ENCODE measurements around the gene AASDHPPT.

DNA sequence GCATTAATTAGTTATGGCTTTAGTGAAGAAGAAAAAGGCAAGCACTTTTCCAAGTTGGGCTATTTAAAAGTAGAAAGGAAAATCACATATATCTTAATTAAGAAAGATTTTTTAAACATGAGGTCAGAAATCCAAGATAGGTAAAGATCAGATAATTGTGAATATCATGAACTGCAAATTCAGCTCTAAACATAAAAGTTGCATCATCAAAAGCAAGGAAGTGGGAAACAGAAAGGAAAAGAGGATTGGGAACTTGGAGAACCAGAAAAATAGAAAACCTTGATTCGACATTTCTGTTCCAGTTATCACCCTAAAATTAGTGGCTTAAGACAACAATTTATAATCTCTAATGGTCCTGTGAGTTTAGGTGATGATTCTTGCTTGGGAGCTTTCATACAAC lies 17.8 kb upstream of the AASDHPPT start:
- TF ChIP-seq, protein P1, sequence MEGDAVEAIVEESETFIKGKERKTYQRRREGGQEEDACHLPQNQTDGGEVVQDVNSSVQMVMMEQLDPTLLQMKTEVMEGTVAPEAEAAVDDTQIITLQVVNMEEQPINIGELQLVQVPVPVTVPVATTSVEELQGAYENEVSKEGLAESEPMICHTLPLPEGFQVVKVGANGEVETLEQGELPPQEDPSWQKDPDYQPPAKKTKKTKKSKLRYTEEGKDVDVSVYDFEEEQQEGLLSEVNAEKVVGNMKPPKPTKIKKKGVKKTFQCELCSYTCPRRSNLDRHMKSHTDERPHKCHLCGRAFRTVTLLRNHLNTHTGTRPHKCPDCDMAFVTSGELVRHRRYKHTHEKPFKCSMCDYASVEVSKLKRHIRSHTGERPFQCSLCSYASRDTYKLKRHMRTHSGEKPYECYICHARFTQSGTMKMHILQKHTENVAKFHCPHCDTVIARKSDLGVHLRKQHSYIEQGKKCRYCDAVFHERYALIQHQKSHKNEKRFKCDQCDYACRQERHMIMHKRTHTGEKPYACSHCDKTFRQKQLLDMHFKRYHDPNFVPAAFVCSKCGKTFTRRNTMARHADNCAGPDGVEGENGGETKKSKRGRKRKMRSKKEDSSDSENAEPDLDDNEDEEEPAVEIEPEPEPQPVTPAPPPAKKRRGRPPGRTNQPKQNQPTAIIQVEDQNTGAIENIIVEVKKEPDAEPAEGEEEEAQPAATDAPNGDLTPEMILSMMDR (IDR thresholded peaks at IDR 0.05), result no peak
- TF ChIP-seq POLR2A (IDR thresholded peaks at IDR 0.05), result no peak

Data from thyroid gland (tissue), 4 donors.